K562 (cell line): ENCODE measurements around the gene CCDC82. TPM values are rescaled to one million over a fixed set of nuclear protein-coding genes. Genes with fewer than 3 reads are reported as not detected.

Source experiments
- ATAC-seq: fragments of 200-7000 bp; cut with Tn5 transposase; 3 replicates; pipeline ENCODE4 v1.9.1; 2020; ENCODE audit warnings: moderate library complexity
- BruUV-seq: library from RNA; stranded (reverse); fragments of 400-500 nt; replicated peaks from 2 replicates; lab custom pipeline; 2021; lab: Mats Ljungman, UMichigan
- CTCF ChIA-PET: fragments of 300-600 bp; formaldehyde crosslinking; extraction: SDS; loops from one replicate; lab custom pipeline; 2021; ENCODE audit warnings: low intra/inter-chr PET ratio; lab: Yijun Ruan, JAX
- POLR2A ChIA-PET: fragments of 300-600, 350-650 bp; sonication (Branson Sonifier 250); formaldehyde crosslinking; extraction: SDS; loops from one replicate; lab custom pipeline; 2021; ENCODE audit warnings: antibody characterized with exemption, inconsistent platforms; lab: Yijun Ruan, JAX
- DNase-seq, 4 experiments: peaks; one replicate each; pipeline versions ENCODE4 v3.0.0 to v3.0.0-alpha.2; 2011 to 2018; ENCODE audit warnings: low spot score in 3 of 4, mixed read lengths in 3 of 4; ENCODE audit errors: extremely low read depth in 1 of 4
- FAIRE-seq: peaks from 2 replicates; lab custom pipeline; 2011; peaks lifted over from hg19 to GRCh38; lab: Jason Lieb, UNC
- H2AFZ ChIP-seq: 2 replicates; pipeline ENCODE4 v1.6.0; 2011; ENCODE audit warnings: low read depth, low read length, control low read depth, inconsistent platforms
- H3K27ac ChIP-seq: fragments of 200-600 bp; 3 replicates; pipeline ENCODE4 v1.8.0; 2011; ENCODE audit warnings: low read depth, mild to moderate bottlenecking, control low read depth, inconsistent platforms, low read length, moderate library complexity, mixed read lengths; ENCODE audit errors: extremely low read depth
- H3K27me3 ChIP-seq, 2 experiments: fragments of 300-600 bp in 1 of 2; 2 replicates in 1 of 2; 3 replicates in 1 of 2; pipeline versions ENCODE4 v1.6.0 to v1.8.0; 2011; ENCODE audit warnings: inconsistent platforms in 2 of 2, low read length in 2 of 2, mild to moderate bottlenecking in 1 of 2, mixed read lengths in 1 of 2, moderate library complexity in 1 of 2; ENCODE audit not compliant: control insufficient read depth in 2 of 2, insufficient read depth in 2 of 2
- H3K36me3 ChIP-seq: fragments of 300-600 bp; 3 replicates; pipeline ENCODE4 v1.8.0; 2011; ENCODE audit warnings: mild to moderate bottlenecking, low read length, inconsistent platforms; ENCODE audit not compliant: control insufficient read depth, insufficient read depth
- H3K4me1 ChIP-seq, 2 experiments: fragments of 200-600 bp in 1 of 2; replicated peaks in 1 of 2; 2 replicates in 1 of 2; 3 replicates in 1 of 2; pipeline versions ENCODE4 v1.5.1 to v1.8.0; 2011; ENCODE audit warnings: inconsistent platforms in 2 of 2, low read length in 2 of 2, mild to moderate bottlenecking in 1 of 2, mixed read lengths in 1 of 2, moderate library complexity in 1 of 2; ENCODE audit not compliant: control insufficient read depth in 2 of 2, insufficient read depth in 2 of 2
- H3K4me2 ChIP-seq: 2 replicates; pipeline ENCODE4 v1.6.1; 2011; ENCODE audit warnings: low read length, control low read depth, inconsistent platforms, mixed read lengths; ENCODE audit not compliant: insufficient read depth
- H3K4me3 ChIP-seq: fragments of 200-600 bp; sonication (generic), shearing (Covaris generic); 2 replicates; pipeline ENCODE4 v1.5.1; 2016; ENCODE audit warnings: control low read depth, inconsistent platforms
- H3K79me2 ChIP-seq: fragments of 200-600 bp; 3 replicates; pipeline ENCODE4 v1.8.0; 2011; ENCODE audit warnings: low read length, inconsistent platforms; ENCODE audit not compliant: control insufficient read depth, insufficient read depth
- H3K9ac ChIP-seq, 2 experiments: 2 replicates each; pipeline versions ENCODE4 v1.6.0 to v1.6.1; 2011; ENCODE audit warnings: low read depth in 2 of 2, low read length in 2 of 2, control low read depth in 1 of 2, inconsistent platforms in 1 of 2, mild to moderate bottlenecking in 1 of 2, mixed read lengths in 1 of 2; ENCODE audit not compliant: insufficient read depth in 1 of 2
- H3K9me1 ChIP-seq: one replicate; pipeline ENCODE4 v1.6.0; 2011; ENCODE audit warnings: inconsistent platforms, mild to moderate bottlenecking, low read length, moderate library complexity; ENCODE audit not compliant: control insufficient read depth, insufficient read depth
- H3K9me3 ChIP-seq: replicated peaks from 2 replicates; pipeline ENCODE4 v1.5.1; 2011; ENCODE audit warnings: low read depth, low read length, inconsistent platforms; ENCODE audit not compliant: control insufficient read depth, insufficient read depth
- H4K20me1 ChIP-seq: replicated peaks from 2 replicates; pipeline ENCODE4 v1.6.1; 2011; ENCODE audit warnings: low read length, inconsistent platforms, mixed read lengths; ENCODE audit not compliant: control insufficient read depth, insufficient read depth
- C11orf30 ChIP-seq: fragments of 450-650 bp; IDR thresholded peaks from 2 replicates; pipeline ENCODE4 v1.6.1; 2016; ENCODE audit warnings: low read depth, mild to moderate bottlenecking
- EP400 ChIP-seq: fragments of 450-650 bp; IDR thresholded peaks from 2 replicates; pipeline ENCODE4 v1.6.1; 2017; ENCODE audit warnings: antibody characterized with exemption, mild to moderate bottlenecking, moderate library complexity
- FOSL1 ChIP-seq: fragments of 200-800 bp; sonication (Bioruptor generic); conservative IDR thresholded peaks from 2 replicates; pipeline ENCODE4 v1.6.1; 2016; ENCODE audit warnings: missing genetic modification characterization, missing compliant biosample characterization
- GTF2B ChIP-seq: IDR thresholded peaks from 2 replicates; pipeline ENCODE4 v1.6.1; 2011; ENCODE audit not compliant: insufficient read length; ENCODE audit errors: extremely low read depth
- GTF3C2 ChIP-seq: IDR thresholded peaks from 3 replicates; pipeline ENCODE4 v1.6.1; 2011; ENCODE audit warnings: borderline replicate concordance, mild to moderate bottlenecking, moderate library complexity; ENCODE audit not compliant: insufficient read length; ENCODE audit errors: extremely low read depth
- HDAC3 ChIP-seq: fragments of 450-650 bp; IDR thresholded peaks from 2 replicates; pipeline ENCODE4 v1.6.1; 2018; ENCODE audit warnings: borderline replicate concordance, mild to moderate bottlenecking, moderate library complexity; ENCODE audit not compliant: partially characterized antibody
- MAFF ChIP-seq: IDR thresholded peaks from 2 replicates; pipeline ENCODE4 v1.6.1; 2012; ENCODE audit warnings: low read length, improper control_type of control experiment
- MBD1 ChIP-seq: fragments of 250-450 bp; sonication (Bioruptor Pico); IDR thresholded peaks from 2 replicates; pipeline ENCODE4 v1.8.0; 2022; ENCODE audit warnings: inconsistent platforms
- POLR2AphosphoS5 ChIP-seq: IDR thresholded peaks from 2 replicates; pipeline ENCODE4 v1.6.1; 2011; ENCODE audit warnings: mild to moderate bottlenecking, low read depth, low read length, moderate library complexity; ENCODE audit not compliant: control insufficient read depth, insufficient read depth
- RFX5 ChIP-seq: IDR thresholded peaks from 2 replicates; pipeline ENCODE4 v1.6.1; 2011; ENCODE audit warnings: low read depth, mild to moderate bottlenecking, improper control_type of control experiment, low read length
- SNIP1 ChIP-seq: fragments of 450-650 bp; IDR thresholded peaks from 2 replicates; pipeline ENCODE4 v1.7.1; 2017; ENCODE audit warnings: low read depth, mild to moderate bottlenecking
- ZNF143 ChIP-seq: sonication (generic); formaldehyde crosslinking; IDR thresholded peaks from 2 replicates; pipeline ENCODE4 v1.9.0; 2022; ENCODE audit warnings: mild to moderate bottlenecking, missing genetic modification reagents
- ZNF316 ChIP-seq: fragments of 450-650 bp; IDR thresholded peaks from 2 replicates; pipeline ENCODE4 v1.6.1; 2016
- ZNF644 ChIP-seq: fragments of 200-800 bp; sonication (Bioruptor generic); IDR thresholded peaks from 2 replicates; pipeline ENCODE4 v1.6.1; 2016; ENCODE audit warnings: low read depth, missing genetic modification characterization, missing compliant biosample characterization
- ZNF668 ChIP-seq: fragments of 250-450 bp; sonication (Bioruptor Pico); IDR thresholded peaks from 2 replicates; pipeline ENCODE4 v1.8.0; 2022; ENCODE audit warnings: mild to moderate bottlenecking, inconsistent platforms
- WGBS: fragments of 100-300 bp; shearing (Covaris generic); methylation state at CpG from one replicate; pipeline ENCODE4 v1.1.6; 2016; ENCODE audit warnings: low coverage, mixed read lengths; ENCODE audit not compliant: insufficient coverage; ENCODE audit errors: missing lambda C conversion rate; 5-methylcytosine and 5-hydroxymethylcytosine counted together
- in situ Hi-C: fragments of 300-500 bp; cut with MboI; formaldehyde crosslinking; loops from 4 replicates; pipeline ENCODE4 v1.15.0; 2018; ENCODE audit warnings: inconsistent platforms, mixed read lengths
- intact Hi-C: fragments of 100-400 bp; cut with micrococcal nuclease; formaldehyde crosslinking; loops from 2 replicates; pipeline ENCODE4 v1.14.2; 2022
- polyA plus RNA-seq, 8 experiments: library from polyadenylated mRNA; depleted of rRNA in 4 of 8; stranded (reverse) in 5 of 8; unstranded in 3 of 8; fragments of >200 nt; fragmentation: Nextera tagmentation in 2 of 8; fragmentation: Illumina TruSeq in 1 of 8; extraction: Ambion mirVana in 2 of 8; extraction: Trizol in 1 of 8; gene quantifications; 2 replicates each; pipeline versions ENCODE4 v1.2.1 to v1.2.3, GENCODE V29; 2011 to 2014; ENCODE audit warnings: inconsistent platforms in 1 of 8, missing spikeins in 1 of 8
- total RNA-seq, 7 experiments: library from RNA; depleted of rRNA in 6 of 7; stranded (reverse); fragments of >200 nt in 6 of 7; fragmentation: Illumina TruSeq in 2 of 7; extraction: Trizol in 2 of 7; gene quantifications; 2 replicates each; pipeline versions ENCODE4 v1.2.1 to v1.2.3, GENCODE V29; 2011 to 2021; ENCODE audit warnings: low replicate concordance in 1 of 7

Gene CCDC82
- total and polyA plus RNA-seq, 9 of the 15 experiments (the other 6 are each of a cell fraction or from before 2014, with no cell fraction given): 12.5 to 51.3 (median 24.5) TPM

GRCh38 chr11:96319898-96320656, 69.6 kb downstream of the CCDC82 start (continued):
- no peak for TF ChIP-seq GTF2B
- TF ChIP-seq MAFF: no peak; the same call in 1 of the 2 replicates
- TF ChIP-seq ZNF316: peak; percentile 78
- TF ChIP-seq ZNF668: 0 out of 2 replicates have a peak, but pooled peaks have one; percentile 52
- peak; percentile 67 for TF ChIP-seq C11orf30
- TF ChIP-seq, all 486 proteins: peak for 19

- ATAC-seq (peak; percentile 71), DNase-seq (peak; percentile 24 to 84 (median 52)), FAIRE-seq (peak; percentile 86)
- 2% methylated on average over 3 of the region's 3 CpGs for WGBS
- Histone ChIP-seq H3K36me3 (0 out of 3 replicates have a peak, but pooled peaks cover 3% of the 10 kb centered on the region), H2AFZ (peak overlapping the region; percentile 71; the same call in 1 of the 2 replicates), H3K9me1 (no peaks in the 10 kb centered on the region), H3K4me3 (no peak overlapping the region), H3K4me2 (peak overlapping the region; percentile 56), H3K4me1 (peaks cover 11 to 78% of the 10 kb centered on the region in 2 experiments; a peak in 4 of 5 replicates), H3K27ac (peak overlapping the region; percentile 77), H4K20me1 (no peaks in the 10 kb centered on the region), H3K27me3 (no peaks in the 10 kb centered on the region), H3K9me3 (no peaks in the 10 kb centered on the region), H3K9ac (peak overlapping the region; percentile 1 to 73; a peak in 1 of 4 replicates), H3K79me2 (peaks cover 58% of the 10 kb centered on the region)
- intact Hi-C loops: no loop called here
- in situ Hi-C loops: no loop called here
- BruUV-seq: no TSS peak
- ChIA-PET POLR2A (interaction anchor here (0.7 to 5.5 kb wide), 5 partner anchors 7 to 23 kb away, joined by 3 to 42 read pairs (median 4); no protein-coding TSS in a partner anchor), CTCF (no interaction called here)
- TF ChIP-seq HDAC3 (no peak), ZNF143 (CRISPR knock-in tag) (no peak), RFX5 (no peak), ZNF644 (tag) (no peak), SNIP1 (no peak), POLR2AphosphoS5 (peak; percentile 49; the same call in 1 of the 2 replicates), GTF3C2 (no peak), FOSL1 (tag) (no peak), EP400 (0 out of 2 replicates have a peak, but pooled peaks have one; percentile 26), MBD1 (no peak)
Measured at GRCh38 chr11:96318850-96319249, 70.9 kb downstream of the CCDC82 start.
